GM19397 (cell line): ENCODE results near the gene VPS50.
A peak's percentile ranks its signal among the peaks of the same experiment; 100 is the strongest.

Experiments
- ATAC-seq: cut with Tn5 transposase; IDR thresholded peaks from one replicate; pipeline ENCODE4 v1.9.1; 2021; ENCODE audit warnings: mild to moderate bottlenecking, moderate library complexity; ENCODE audit not compliant: unreplicated experiment

Gene VPS50, protein sequence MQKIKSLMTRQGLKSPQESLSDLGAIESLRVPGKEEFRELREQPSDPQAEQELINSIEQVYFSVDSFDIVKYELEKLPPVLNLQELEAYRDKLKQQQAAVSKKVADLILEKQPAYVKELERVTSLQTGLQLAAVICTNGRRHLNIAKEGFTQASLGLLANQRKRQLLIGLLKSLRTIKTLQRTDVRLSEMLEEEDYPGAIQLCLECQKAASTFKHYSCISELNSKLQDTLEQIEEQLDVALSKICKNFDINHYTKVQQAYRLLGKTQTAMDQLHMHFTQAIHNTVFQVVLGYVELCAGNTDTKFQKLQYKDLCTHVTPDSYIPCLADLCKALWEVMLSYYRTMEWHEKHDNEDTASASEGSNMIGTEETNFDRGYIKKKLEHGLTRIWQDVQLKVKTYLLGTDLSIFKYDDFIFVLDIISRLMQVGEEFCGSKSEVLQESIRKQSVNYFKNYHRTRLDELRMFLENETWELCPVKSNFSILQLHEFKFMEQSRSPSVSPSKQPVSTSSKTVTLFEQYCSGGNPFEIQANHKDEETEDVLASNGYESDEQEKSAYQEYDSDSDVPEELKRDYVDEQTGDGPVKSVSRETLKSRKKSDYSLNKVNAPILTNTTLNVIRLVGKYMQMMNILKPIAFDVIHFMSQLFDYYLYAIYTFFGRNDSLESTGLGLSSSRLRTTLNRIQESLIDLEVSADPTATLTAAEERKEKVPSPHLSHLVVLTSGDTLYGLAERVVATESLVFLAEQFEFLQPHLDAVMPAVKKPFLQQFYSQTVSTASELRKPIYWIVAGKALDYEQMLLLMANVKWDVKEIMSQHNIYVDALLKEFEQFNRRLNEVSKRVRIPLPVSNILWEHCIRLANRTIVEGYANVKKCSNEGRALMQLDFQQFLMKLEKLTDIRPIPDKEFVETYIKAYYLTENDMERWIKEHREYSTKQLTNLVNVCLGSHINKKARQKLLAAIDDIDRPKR

DNA sequence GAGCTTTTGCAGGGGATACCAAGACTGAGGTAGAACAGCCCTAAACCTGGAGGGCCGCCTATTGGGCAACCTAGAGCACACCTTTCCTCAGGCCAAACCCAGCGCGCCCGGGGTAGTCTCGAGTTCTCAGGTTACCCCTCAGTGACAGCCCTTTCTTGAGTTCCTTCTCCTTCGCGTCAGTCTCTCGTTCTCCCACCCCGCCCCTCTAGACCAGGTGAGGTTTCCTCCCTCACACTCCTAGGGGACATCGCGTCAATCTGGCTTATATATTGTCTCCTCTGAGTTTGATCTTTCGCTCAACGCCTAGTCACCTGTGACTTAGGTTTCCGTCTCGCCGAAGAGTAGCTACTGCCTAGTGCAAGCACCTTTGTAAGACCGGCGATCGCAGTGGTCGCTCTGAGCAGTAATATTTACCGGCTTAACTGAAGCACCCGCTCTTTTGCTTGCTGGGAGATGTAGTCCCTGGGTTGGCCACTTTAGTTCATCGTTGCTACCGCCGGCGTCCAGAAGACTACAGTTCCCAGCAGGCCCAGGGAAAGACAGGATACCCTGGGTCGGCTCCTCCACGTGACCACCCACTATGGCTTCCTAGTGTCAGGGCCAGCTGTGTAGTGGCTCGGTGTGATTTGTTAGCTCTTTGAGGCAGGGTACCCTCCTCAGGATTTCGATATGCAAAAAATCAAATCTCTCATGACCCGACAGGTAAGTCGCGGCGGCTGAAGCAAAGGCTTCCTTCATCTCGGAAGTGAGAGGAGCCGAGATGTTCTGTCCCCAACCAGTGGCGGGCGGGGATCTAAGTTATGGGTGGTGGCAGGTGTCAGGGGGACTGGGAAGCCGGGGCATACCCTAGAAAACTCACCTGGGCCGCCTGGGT, at the start of gene VPS50:
Gene VPS50 (plus strand): TSS at position 568 of the 874 bp plus-strand sequence. CDS start 102 bp downstream, at position 670.
- ATAC-seq, result peak; percentile 99

DNA sequence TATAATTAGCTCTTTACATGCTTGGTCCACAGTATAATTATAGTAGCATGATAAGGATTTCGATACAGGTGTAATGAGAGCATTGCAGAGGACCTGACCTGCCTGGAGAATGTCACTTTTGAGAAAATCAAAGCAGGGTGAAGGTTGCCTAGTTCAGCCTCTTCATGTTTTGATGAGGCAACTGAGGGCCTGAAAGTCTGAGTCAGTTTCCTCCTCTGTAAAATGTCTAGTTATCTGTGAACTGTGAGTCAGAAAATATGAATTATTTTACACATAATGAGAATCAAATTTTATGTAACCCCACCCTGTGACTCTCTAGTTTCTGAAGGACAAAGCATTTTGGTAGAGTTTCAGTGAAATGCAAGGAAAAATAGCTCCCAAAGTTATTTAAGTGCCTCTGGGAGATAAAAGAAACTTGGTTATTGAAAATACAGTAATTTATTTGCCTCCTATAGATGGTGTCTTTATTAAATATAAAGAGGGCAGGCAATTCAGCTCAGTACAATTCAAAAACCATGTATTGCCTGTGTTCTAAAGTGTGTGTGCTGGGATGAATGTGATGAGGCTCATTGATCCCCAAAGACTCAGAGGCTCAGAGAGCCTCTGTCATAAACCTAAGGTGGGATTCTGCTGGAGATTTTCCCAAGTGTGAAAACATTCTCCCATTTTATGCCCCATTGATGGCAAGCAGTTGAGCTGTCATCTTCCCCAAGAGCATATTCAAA, 46.7 kb upstream of the VPS50 start:
- no peak for ATAC-seq

DNA sequence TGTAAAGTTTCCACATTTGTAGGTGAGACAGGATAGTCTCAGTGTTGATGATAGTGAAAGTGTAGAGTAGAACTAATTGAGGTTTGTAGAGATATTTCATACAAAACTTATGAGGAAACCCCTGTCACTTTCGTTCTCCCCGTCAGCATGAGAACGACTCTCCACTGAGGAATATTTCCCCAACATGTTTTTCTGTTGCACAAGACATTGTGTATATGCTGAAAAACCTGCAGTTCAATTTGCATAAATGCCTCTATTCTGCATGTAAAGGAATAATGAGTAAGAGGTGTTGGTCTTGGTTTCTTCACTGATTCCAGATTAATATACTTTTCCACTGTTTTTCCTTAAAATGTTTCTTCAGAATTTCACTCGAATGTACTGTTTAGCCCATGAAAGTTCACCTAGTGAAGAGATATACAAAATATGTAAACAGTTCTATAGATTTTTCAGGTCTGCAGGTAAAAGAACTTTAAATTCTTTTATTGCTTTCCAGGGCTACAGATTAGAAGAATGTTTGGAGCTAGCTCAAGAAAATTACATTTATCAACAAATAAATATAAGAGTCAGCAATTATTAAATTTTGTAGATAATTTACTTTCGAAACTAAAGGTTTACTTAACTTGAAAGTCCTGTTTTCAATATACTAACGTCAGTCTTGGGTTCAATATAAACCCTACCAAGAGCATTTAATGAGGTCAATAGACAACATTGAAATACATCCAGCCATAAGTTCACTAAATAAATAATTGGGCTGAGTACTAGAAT, 43.1 kb upstream of the VPS50 start:
- no peak for ATAC-seq

DNA sequence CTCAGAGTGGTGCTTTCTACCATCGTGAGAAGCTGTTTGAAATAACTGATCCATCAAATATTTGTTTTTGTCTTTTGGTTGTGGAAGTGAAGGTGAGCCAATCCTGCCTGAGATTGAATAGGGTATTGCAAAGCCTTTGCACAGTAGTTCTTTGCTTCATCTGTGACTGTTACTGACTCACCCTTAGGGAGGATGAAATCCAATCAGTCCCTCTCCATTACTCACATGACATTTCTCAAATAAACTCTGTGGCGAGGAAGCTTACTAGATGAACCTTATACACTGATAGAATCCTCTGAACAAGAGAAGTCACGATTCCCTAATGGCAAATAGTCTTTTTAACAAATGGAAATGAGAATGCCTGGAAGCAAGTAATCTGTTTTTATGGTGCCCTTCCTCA, 37.8 kb upstream of the VPS50 start:
- no peak for ATAC-seq

DNA sequence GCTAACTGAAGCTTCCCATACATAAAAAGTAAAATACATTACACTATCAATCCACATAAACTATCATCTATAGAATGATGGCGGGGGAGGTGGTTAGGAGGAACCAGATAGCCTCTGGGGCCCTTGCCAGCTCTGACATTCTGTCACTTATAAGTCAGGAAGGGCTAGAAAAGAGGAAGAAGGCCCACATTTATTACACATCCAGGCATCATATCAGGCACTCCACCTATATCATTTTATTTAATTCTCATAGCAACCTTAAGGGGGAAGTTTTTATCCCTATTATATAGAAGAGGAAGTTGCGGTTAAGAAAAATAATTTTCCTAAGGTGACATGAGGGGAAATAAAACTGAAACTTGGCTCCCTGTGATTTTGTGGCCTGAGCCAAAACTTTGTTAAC, 35.8 kb upstream of the VPS50 start:
- no peak for ATAC-seq

DNA sequence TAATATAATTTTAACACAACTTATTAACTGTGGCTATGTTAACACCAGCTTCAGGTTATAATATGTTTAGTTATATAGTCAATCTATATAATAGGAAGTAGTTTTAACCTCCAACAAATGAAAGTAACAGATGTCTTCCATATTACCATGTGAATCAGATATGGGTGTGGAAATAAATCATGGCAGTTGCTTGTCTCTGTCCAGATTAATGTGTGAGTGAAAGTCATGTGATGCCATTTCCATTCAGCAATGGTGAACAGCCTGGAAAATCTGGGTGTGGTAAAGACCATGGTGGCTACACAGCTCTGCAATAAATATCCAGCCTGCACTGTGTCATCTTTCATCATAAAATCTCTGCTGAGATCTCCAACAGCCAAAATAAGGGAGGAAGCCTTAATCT, 33.7 kb upstream of the VPS50 start:
- ATAC-seq, result no peak

DNA sequence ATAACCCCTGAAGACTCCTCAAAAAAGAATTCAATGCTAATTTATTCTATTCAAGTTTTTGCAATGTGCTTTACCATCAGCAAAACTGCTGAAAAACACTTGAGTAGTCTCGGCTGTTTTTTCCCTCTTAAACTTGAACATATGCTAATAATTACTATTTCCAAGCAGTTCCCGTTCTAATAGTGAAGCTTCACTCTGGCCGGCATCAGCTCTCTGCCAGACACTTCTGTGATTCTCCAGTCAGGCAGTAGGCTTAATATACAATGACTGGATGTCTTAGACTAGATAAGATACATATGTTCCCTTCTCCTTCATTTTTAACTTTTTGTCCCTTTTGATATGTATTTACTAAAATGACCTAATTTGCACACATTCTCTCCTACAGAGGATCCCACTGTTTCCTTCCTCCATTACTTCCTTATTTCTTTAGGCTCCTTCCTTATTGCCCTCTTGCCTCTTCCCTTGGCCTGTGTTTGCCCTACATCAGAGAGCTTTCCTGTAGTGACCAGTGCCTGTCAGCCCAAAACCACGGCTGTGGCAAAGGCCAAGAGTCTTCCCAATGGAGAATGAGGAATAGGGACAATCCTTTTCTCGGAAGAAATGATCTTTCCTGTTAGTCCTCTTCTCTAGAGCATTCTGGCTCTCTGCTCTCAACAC, 29.4 kb upstream of the VPS50 start:
- no peak for ATAC-seq

DNA sequence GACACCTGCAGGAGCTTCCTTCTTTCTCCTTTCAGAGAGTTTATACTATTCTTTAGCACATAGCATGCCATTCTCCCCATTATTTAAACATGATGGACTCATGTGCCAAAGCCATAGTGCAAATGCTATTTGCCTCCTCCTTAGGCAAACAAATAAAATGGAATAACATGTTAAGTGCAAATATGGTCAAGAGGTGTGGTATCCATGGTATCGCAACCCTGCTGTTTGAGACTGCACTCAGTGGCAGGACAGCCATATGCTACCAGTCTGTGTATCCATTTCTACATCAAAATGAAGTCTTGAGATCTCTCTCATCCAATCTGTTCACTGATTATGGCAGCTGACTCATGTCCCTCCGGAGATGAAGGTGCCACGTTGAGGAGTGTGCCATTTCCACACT, 28.7 kb upstream of the VPS50 start:
- ATAC-seq, result no peak

DNA sequence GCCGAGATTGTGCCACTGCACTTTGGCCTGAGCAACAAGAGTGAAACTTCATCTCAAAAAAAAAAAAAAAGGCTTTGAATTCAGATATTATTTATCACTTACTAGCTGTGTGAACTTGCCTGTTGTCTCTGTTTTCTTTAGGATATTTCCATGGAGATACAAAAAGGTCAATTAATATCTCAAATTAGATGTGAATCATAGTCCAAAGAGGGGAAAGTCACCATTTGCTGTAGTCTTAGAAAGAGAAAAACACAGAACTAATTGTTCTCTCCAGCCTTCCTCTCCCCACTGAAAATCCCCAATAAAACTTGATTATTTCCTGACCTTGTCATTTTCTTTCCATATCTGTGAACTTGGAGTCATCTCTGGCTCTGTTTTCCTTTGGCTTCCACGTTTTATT, 27.1 kb upstream of the VPS50 start:
- no peak for ATAC-seq

DNA sequence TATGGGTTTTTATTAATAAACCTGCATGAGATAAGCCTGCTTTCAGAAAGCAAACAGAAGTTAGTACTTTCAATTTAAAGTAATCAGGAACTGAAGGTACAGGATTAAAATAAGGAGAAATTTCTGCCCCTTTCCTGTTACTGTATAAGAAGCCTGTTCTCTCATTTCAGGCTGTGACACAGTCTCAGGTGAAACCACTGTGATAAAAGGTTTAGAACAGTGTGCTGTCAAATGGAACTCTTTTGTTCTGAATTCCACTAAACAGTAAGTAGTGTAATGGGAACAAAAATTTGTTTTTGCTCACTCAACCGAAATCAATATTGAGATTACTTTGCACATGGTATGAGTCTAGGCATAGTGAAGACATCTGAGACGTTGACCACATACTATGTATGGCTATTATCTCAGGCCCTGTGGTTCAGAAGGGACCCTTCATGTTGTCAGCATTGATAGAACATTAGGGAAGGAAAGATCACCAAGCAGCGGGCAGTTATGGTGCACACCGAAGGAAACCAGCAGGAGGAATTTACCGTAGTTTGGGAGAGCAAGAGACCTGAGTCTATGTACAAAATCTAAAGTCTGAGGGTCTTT, 20.8 kb upstream of the VPS50 start:
- ATAC-seq, result no peak

DNA sequence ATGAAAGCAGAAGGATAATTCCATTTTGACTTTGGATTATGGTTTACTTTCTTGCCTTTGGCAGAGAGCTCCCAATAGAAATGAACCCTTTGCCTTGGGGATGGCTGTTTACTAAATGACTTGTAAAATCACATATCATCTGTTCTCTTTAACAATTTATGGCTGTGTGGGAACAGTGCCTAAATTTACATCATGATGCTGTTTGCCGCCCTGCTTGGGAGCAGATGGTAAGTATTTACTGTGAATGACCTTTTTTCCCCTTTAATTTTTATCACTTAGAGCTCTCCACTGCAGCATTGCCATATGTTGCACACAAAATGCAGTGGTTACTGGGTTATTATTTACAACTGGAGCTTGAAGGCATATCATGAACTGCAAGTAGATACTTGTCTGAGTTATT, 19.3 kb upstream of the VPS50 start:
- ATAC-seq, result no peak

DNA sequence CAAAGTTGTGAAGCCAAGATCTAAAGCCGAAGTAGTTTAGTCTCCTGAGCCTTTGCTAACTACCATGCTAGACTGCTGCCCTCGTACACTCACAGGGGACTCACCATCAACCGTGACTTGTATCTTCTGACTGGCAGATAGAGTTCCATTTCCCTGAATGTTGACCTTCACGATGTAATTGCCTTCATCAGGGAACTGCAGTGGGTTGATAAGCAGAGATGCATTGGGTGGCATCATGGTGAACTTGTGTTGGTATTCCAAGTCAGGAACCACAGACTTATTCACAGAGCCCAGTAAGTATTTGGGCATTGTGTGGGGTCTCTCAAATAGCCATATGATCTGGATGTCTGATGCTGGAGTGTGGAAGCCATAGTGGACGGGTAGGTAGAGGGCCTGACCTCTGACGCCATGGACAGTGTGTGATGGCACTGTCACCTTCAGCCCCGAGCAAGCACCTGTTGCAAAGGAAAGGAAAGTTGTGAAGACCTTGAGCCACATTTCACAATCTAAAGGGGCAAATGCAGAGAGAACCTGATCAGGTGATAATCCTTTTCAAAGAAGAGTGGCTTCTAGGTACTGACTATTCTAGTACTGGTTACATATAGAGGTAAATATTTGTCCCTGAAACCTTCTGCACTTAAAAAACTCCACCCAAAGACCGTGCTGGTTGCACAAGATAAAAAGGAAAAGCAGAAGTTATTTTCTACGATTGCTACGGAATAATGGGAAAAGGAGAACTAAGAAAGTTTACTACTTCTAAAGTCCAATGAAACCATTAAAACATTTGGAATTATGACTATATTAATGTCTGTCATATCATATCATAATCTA, 13.0 kb upstream of the VPS50 start:
- ATAC-seq, result no peak

DNA sequence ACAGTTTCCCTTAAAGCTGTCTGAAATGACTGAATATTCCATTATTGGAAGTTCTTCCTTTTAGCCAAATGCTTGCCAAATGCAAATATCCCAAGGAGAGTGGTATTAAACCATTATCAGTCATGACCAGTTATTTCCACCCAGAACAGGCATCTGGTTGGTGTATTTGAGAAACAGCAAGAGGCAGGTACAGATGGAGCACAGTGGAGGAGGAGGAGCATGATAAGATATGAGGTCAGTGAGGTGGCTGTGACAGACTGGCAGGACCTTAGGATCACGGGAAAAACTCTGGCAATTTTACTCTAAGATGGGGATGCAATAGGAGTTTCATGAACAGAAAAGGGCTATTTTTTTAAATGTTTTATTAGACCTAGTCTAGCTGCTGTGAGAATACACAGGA, 12.3 kb upstream of the VPS50 start:
- ATAC-seq, result no peak

DNA sequence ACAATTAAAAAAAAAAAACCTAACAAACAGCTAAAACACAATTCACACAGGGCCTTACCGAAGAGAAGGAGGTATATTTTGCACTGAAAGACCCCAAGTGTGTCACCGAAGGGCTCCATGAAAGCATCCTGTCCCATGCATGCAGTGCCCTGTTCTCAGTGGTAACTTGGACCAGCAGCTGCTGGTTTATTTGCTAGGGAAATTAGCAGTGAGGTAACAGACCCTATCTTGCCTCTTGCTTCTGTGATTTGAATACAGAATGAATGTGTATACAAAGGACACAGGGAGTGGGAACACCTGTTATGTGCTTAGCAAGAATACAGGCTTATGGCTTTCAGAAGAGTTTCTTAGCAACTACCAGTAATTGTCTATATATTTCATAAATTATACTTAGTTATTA, 5.9 kb upstream of the VPS50 start, which contains the start of gene HEPACAM2:
Gene HEPACAM2 (minus strand): TSS at position 160 of the 400 bp plus-strand sequence.
- ATAC-seq, result peak; percentile 66

DNA sequence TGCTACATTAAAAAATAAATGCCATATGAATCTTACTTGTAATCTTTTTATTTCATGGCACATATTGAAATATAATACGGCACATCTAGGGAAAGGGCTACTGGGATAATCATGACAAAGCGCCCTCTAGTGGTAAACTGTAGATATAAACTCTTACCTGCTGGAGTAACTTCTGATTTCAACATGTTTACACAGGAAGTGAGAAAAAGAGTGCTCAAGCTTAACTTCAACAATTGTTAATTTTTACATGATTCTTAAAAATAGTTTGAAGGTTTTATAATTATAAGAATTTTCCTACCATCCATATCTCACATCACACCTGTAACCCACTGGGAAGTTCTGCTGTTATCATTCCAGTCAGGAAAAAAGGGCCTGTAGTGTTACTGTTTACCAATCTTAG, 3.9 kb upstream of the VPS50 start:
- ATAC-seq, result no peak

DNA sequence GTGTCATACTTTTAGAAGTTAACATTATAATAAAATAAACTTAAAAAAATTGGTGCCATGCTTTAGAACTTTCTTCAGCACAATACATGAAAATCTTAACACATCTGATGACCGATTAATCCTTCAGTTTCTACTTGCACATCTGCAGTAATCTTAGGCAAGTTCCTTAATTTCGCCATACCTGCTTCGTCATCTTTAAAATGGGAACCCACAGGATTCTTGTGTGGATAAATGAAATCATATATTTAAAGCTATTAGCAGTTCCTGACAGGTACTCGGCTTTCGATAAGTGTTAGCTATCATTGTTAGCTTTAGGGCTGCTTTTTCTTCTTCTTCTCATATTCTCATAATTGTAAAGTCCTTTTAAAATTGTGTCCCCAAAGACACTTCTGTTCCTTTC, 907 bp upstream of the VPS50 start:
- no peak for ATAC-seq

DNA sequence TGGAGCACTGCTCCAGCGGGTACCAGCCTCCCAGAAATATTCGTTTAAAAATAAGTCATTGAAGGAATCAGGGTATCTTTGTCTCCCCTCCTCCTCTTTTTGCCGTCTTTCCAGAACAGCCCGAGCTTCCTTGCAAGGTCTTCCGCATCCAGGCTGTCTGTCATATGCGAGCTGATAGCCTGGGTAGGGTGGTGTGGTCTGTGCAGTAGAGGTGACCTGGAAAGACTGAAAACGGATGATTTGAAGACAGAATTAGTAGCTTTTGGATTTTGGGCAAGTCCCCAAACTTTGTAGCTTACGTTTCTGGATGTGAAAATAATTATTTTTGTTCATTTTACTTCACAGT, 480 bp downstream of the VPS50 start:
- no peak for ATAC-seq

DNA sequence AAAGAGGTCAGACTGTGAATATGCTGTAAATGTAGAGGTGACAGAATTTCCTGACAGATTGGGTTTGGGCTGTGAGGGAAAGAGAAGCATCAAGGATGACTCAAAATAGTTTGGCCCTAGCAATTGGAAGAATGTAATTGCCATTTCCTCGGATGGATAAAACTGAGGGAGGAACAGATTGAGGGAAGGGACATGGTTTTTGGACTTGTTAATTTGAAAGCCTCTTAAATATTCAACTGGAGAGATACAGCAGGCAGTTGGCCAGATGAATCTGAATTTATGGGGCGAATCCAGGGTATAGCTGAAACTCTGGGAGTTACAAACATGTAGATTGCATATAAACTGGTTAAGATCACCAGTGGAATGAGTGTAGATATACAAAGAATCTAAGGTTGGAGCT, 3.4 kb downstream of the VPS50 start:
- ATAC-seq, result no peak
